DOHH2 (cell line): ENCODE results near the gene SHLD1.
"Not testable (repeated sequence)": the region's sequence is repeated elsewhere in the genome, so short reads cannot be mapped to it uniquely, and the experiment has no call there.

Experiments used
- H3F3A ChIP-seq: fragments of 200-600 bp; sonication (generic), shearing (Covaris generic); 2 replicates; pipeline ENCODE4 v1.6.0; 2016; ENCODE audit warnings: antibody characterized with exemption, mild to moderate bottlenecking; ENCODE audit not compliant: control insufficient read depth, insufficient read depth
- H3K27ac ChIP-seq: fragments of 200-600 bp; sonication (generic); 2 replicates; pipeline ENCODE4 v1.5.1; 2014; ENCODE audit warnings: low read depth, mild to moderate bottlenecking, low read length, moderate library complexity
- H3K27me3 ChIP-seq: fragments of 200-600 bp; sonication (generic); 2 replicates; pipeline ENCODE4 v1.6.1; 2014; ENCODE audit warnings: mild to moderate bottlenecking, low read length, mixed read lengths; ENCODE audit not compliant: control insufficient read depth
- H3K36me3 ChIP-seq: fragments of 200-600 bp; sonication (generic); 2 replicates; pipeline ENCODE4 v1.6.1; 2014; ENCODE audit warnings: mild to moderate bottlenecking, low read length, moderate library complexity, mixed read lengths; ENCODE audit not compliant: control insufficient read depth
- H3K4me1 ChIP-seq: fragments of 200-600 bp; sonication (generic); 2 replicates; pipeline ENCODE4 v1.6.1; 2014; ENCODE audit warnings: mild to moderate bottlenecking, low read length, mixed read lengths; ENCODE audit not compliant: control insufficient read depth
- H3K4me2 ChIP-seq: fragments of 200-600 bp; sonication (generic); 2 replicates; pipeline ENCODE4 v1.6.0; 2014; ENCODE audit warnings: mild to moderate bottlenecking, low read length, moderate library complexity
- H3K4me3 ChIP-seq: fragments of 200-600 bp; sonication (generic); 2 replicates; pipeline ENCODE4 v1.5.1; 2014; ENCODE audit warnings: mild to moderate bottlenecking, low read length, mixed read lengths
- H3K79me2 ChIP-seq: fragments of 200-600 bp; sonication (generic); 2 replicates; pipeline ENCODE4 v1.6.1; 2014; ENCODE audit warnings: mild to moderate bottlenecking, low read length, mixed read lengths; ENCODE audit not compliant: control insufficient read depth
- H3K9me2 ChIP-seq: fragments of 200-600 bp; sonication (generic); replicated peaks from 2 replicates; pipeline ENCODE4 v1.6.1; 2014; ENCODE audit warnings: mild to moderate bottlenecking, low read length, mixed read lengths; ENCODE audit not compliant: control insufficient read depth
- H3K9me3 ChIP-seq: fragments of 200-600 bp; sonication (generic); 2 replicates; pipeline ENCODE4 v1.6.1; 2014; ENCODE audit warnings: antibody characterized with exemption, low read length, mixed read lengths; ENCODE audit not compliant: control insufficient read depth, insufficient read depth
- H4K20me1 ChIP-seq: fragments of 200-600 bp; sonication (generic); 2 replicates; pipeline ENCODE4 v1.6.0; 2014; ENCODE audit warnings: low read depth, mild to moderate bottlenecking, antibody characterized with exemption, low read length, moderate library complexity; ENCODE audit not compliant: control insufficient read depth, insufficient read depth
- CTCF ChIP-seq: fragments of 200-600 bp; sonication (generic); IDR thresholded peaks from one replicate; pipeline ENCODE4 v1.5.1; 2014; ENCODE audit warnings: antibody characterized with exemption, mild to moderate bottlenecking, low read depth, low read length; ENCODE audit not compliant: poor library complexity, severe bottlenecking
- EZH2phosphoT487 ChIP-seq: fragments of 200-600 bp; sonication (generic); IDR thresholded peaks from 2 replicates; pipeline ENCODE4 v1.6.1; 2017; ENCODE audit warnings: borderline replicate concordance, mild to moderate bottlenecking, antibody characterized with exemption, low read length, moderate library complexity, mixed read lengths

SHLD1 gene

GRCh38 chr20:5737619-5737953 lies 12.6 kb upstream of the SHLD1 start:
- Histone ChIP-seq H3K27me3 (no peaks in the 10 kb centered on the region), H3K4me1 (peaks cover 45% of the 10 kb centered on the region), H3K36me3 (no peaks in the 10 kb centered on the region), H3K4me3 (peak overlapping the region; percentile 57), H3K79me2 (no peaks in the 10 kb centered on the region), H3K4me2 (peak overlapping the region; percentile 72), H3F3A (peaks cover 2% of the 10 kb centered on the region; the same call in 1 of the 2 replicates), H3K9me3 (no peaks in the 10 kb centered on the region), H4K20me1 (no peaks in the 10 kb centered on the region), H3K9me2 (no peaks in the 10 kb centered on the region), H3K27ac (peak overlapping the region; percentile 62)
- TF ChIP-seq CTCF: no peak
- TF ChIP-seq EZH2phosphoT487: no peak

GRCh38 chr20:5737966-5738365 lies 12.2 kb upstream of the SHLD1 start:
- Histone ChIP-seq H3K9me3 (no peaks in the 10 kb centered on the region), H3K4me2 (peak overlapping the region; percentile 72), H3K27ac (peak overlapping the region; percentile 62), H3K27me3 (no peaks in the 10 kb centered on the region), H3K4me1 (peaks cover 45% of the 10 kb centered on the region), H3K79me2 (no peaks in the 10 kb centered on the region), H3K4me3 (peak overlapping the region; percentile 57), H4K20me1 (no peaks in the 10 kb centered on the region), H3K36me3 (no peaks in the 10 kb centered on the region), H3F3A (peaks cover 2% of the 10 kb centered on the region; the same call in 1 of the 2 replicates), H3K9me2 (no peaks in the 10 kb centered on the region)
- TF ChIP-seq CTCF (no peak), EZH2phosphoT487 (no peak)

GRCh38 chr20:5740643-5741042 lies 9.6 kb upstream of the SHLD1 start:
- H3K9me3 ChIP-seq, H3K27me3 ChIP-seq, H3K36me3 ChIP-seq, H3K4me3 ChIP-seq, H4K20me1 ChIP-seq, H3K4me2 ChIP-seq, H3F3A ChIP-seq, H3K79me2 ChIP-seq, H3K9me2 ChIP-seq, H3K27ac ChIP-seq: not testable (repeated sequence)
- H3K4me1 ChIP-seq: peaks cover 34% of the 10 kb centered on the region

GRCh38 chr20:5741089-5741488 lies 9.1 kb upstream of the SHLD1 start:
- no peak for TF ChIP-seq EZH2phosphoT487
- TF ChIP-seq CTCF: no peak
- Histone ChIP-seq H3K36me3 (no peaks in the 10 kb centered on the region), H3K9me3 (no peaks in the 10 kb centered on the region), H3K4me1 (peaks cover 29% of the 10 kb centered on the region), H3K79me2 (no peaks in the 10 kb centered on the region), H3K4me2 (no peak overlapping the region), H3K9me2 (no peaks in the 10 kb centered on the region), H3K4me3 (no peak overlapping the region), H3K27ac (no peak overlapping the region), H4K20me1 (no peaks in the 10 kb centered on the region), H3F3A (no peaks in the 10 kb centered on the region), H3K27me3 (no peaks in the 10 kb centered on the region)
